ENCODE data around the gene ELL. TPM values are rescaled to one million over a fixed set of nuclear protein-coding genes. Genes with fewer than 3 reads are reported as not detected.
A peak's percentile ranks its signal among the peaks of the same experiment; 100 is the strongest.

Gene ELL
- total RNA-seq, 1 donor from 2014 or later, result 11.6 TPM

DNA sequence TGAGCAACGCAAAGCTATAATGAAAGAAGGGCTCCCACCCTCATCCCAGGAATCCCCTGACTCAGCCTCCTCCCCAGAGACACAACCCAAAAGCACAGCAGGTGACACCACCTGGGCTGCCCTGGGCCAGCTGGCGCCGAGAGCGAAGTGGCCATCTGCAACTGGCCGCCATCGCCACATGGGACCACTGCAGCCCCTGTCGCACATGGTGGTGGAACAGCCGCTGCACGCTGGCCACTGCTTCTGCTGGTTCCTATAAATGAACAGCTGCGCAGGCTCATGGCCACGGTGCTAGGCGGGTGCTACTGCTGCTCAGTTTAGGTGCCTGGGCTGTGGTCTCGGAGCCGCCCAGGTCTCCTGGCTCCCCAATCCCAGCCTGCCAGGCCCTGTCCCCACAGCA, 72.3 kb downstream of the ELL start:
- H3K27ac Mint-ChIP-seq (ENCODE audit: unreplicated experiment), result peak overlapping the region; percentile 81

DNA sequence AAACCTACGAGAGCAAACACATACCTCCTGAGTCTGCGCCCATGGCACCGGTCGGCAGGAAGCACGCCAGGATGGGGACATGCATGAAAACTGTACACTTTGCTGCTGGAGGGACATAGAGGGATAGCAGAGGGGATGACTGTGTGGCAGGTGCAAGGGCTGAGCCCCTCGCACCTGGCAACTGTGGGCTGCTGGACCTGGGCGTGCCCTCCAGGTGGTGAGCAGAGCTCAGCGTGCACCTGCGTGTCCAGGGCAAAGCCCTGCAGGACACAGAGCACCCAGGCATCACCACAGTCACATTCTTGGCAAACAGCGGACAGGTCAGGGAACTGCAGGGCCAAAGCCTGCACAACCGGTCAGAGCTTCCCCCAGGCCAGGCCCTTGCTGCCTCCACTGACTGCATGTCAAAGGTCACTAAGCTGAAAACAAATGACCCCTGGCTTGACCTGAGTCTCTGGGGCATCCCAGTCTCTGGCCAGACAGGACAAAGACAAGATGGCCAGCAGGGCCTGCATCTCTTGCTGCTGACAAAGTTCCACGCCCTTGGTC, 75.0 kb downstream of the ELL start:
- Mint-ChIP-seq H3K4me1 (ENCODE audit: low read depth, unreplicated experiment) (peaks cover 37% of the 10 kb centered on the region), H3K36me3 (ENCODE audit: unreplicated experiment) (peaks cover 5% of the 10 kb centered on the region), H3K27ac (ENCODE audit: unreplicated experiment) (peak overlapping the region; percentile 75), H3K4me3 (ENCODE audit: unreplicated experiment) (peak overlapping the region; percentile 13), H3K9me3 (ENCODE audit: unreplicated experiment) (peaks cover 14% of the 10 kb centered on the region), H3K27me3 (ENCODE audit: unreplicated experiment) (peaks cover 16% of the 10 kb centered on the region)
- TF ChIP-seq, protein P1, sequence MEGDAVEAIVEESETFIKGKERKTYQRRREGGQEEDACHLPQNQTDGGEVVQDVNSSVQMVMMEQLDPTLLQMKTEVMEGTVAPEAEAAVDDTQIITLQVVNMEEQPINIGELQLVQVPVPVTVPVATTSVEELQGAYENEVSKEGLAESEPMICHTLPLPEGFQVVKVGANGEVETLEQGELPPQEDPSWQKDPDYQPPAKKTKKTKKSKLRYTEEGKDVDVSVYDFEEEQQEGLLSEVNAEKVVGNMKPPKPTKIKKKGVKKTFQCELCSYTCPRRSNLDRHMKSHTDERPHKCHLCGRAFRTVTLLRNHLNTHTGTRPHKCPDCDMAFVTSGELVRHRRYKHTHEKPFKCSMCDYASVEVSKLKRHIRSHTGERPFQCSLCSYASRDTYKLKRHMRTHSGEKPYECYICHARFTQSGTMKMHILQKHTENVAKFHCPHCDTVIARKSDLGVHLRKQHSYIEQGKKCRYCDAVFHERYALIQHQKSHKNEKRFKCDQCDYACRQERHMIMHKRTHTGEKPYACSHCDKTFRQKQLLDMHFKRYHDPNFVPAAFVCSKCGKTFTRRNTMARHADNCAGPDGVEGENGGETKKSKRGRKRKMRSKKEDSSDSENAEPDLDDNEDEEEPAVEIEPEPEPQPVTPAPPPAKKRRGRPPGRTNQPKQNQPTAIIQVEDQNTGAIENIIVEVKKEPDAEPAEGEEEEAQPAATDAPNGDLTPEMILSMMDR (IDR thresholded peaks at IDR 0.05; ENCODE audit: partially characterized antibody, unreplicated experiment), result no peak
- no peak for DNase-seq

More for the DNA sequence above, 72.3 kb downstream of the ELL start:
- Mint-ChIP-seq H3K4me3 (ENCODE audit: unreplicated experiment) (peak overlapping the region; percentile 25), H3K9me3 (ENCODE audit: unreplicated experiment) (peaks cover 9% of the 10 kb centered on the region), H3K4me1 (ENCODE audit: low read depth, unreplicated experiment) (peaks cover 34% of the 10 kb centered on the region), H3K36me3 (ENCODE audit: unreplicated experiment) (no peaks in the 10 kb centered on the region), H3K27me3 (ENCODE audit: unreplicated experiment) (peaks cover 13% of the 10 kb centered on the region)
- DNase-seq, result peak; percentile 63
- TF ChIP-seq, protein P1 (IDR thresholded peaks at IDR 0.05; ENCODE audit: partially characterized antibody, unreplicated experiment), result no peak

DNA sequence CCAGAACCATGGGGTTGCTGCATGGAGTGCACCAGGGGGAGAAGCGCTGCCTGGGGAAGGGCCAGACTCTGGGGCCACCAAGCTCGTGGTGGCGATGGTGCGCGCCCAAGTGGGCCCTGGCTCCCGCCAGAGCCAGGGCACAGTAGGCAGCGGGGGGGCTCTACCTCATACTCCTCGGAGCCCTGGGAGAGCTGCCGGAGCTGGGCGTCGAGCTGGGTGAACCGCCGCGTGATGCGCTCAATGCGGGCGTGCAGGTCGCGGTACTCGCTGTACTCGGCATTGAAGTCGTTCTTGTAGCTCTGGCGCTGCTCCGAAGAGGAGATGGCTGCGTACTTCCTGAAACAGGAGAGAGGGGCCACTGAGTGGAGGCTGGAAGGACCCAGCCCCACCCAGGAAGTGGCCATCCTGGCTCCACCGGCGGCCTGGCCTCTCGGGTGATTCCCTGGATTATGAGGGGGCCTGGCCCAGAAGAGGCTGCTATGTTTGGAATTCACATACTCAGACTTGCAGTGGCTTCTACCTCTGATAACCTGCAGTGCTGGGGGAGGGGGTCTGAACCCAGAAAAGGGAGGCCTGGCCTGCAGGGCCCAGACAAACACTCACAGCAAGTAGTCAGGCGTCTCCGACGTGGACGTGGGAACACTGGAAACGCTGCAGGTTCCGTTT, 75.6 kb downstream of the ELL start:
- Mint-ChIP-seq H3K27ac (ENCODE audit: unreplicated experiment) (no peak overlapping the region), H3K4me1 (ENCODE audit: low read depth, unreplicated experiment) (peaks cover 36% of the 10 kb centered on the region), H3K4me3 (ENCODE audit: unreplicated experiment) (no peak overlapping the region), H3K36me3 (ENCODE audit: unreplicated experiment) (peaks cover 5% of the 10 kb centered on the region), H3K27me3 (ENCODE audit: unreplicated experiment) (peaks cover 16% of the 10 kb centered on the region), H3K9me3 (ENCODE audit: unreplicated experiment) (peaks cover 14% of the 10 kb centered on the region)
- DNase-seq, result no peak
- TF ChIP-seq, protein P1 (IDR thresholded peaks at IDR 0.05; ENCODE audit: partially characterized antibody, unreplicated experiment), result no peak

DNA sequence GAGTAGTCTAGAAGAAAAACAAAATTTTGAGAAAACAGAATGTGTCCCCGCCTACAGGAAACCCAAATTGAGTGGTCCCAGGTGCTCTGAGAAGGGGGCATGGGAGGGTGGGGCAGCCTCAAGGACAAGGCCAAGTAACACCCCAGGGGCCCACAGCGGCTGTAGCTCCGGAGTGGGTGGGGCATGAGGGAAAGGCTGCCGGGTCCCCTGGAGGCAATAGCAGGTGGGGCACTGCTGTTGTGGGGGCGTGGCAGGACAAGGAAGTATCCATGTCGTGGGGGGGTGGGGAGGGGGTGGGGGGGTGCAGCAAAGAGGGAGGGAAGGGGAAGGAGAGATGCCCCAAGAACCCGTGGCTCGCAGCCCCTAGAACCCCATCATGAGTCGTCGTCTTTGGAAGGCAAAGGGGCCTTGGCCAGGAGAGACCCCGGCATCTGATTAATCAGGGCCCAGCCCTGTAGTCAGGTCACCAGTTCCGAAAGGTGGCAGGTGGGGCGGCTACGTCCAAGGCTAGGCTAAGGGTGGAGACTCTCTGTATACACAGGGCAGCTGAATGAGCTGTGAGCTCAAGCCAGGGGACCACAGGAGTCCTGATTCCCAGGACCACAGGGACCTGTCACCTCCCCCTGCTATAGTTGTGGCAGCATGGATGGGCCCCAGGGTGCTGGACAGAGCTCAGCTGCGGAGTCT, 76.5 kb downstream of the ELL start:
- Mint-ChIP-seq H3K9me3 (ENCODE audit: unreplicated experiment) (peaks cover 12% of the 10 kb centered on the region), H3K27me3 (ENCODE audit: unreplicated experiment) (peaks cover 14% of the 10 kb centered on the region), H3K36me3 (ENCODE audit: unreplicated experiment) (peaks cover 5% of the 10 kb centered on the region), H3K4me3 (ENCODE audit: unreplicated experiment) (no peak overlapping the region), H3K27ac (ENCODE audit: unreplicated experiment) (no peak overlapping the region), H3K4me1 (ENCODE audit: low read depth, unreplicated experiment) (peaks cover 34% of the 10 kb centered on the region)
- TF ChIP-seq, protein P1 (IDR thresholded peaks at IDR 0.05; ENCODE audit: partially characterized antibody, unreplicated experiment), result no peak
- DNase-seq, result no peak

DNA sequence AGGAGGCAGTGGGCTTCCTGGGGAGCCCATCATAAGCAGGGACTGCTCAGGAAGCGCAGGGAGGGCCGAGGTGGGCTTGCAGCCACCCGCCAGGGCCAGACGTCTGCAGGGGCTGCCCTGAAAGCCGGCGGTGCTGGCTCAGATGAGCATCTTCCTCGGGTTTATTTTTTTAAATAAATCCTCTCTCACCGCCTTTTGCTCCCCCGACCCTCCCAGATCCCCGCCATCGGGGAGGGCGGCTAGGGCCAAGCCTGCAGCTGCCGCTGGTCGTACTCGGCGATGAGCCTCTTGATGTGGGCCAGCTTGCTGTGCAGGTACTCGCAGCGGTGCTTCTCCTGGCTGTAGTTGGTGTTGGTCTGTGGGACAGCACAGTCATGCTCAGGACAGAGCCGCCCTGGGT, 77.4 kb downstream of the ELL start:
- H3K27ac Mint-ChIP-seq (ENCODE audit: unreplicated experiment), result no peak overlapping the region
- DNase-seq, result peak; percentile 34
- peaks cover 12% of the 10 kb centered on the region for H3K27me3 Mint-ChIP-seq (ENCODE audit: unreplicated experiment)
- H3K4me3 Mint-ChIP-seq (ENCODE audit: unreplicated experiment), result no peak overlapping the region
- TF ChIP-seq, protein P1 (IDR thresholded peaks at IDR 0.05; ENCODE audit: partially characterized antibody, unreplicated experiment), result no peak
- H3K9me3 Mint-ChIP-seq (ENCODE audit: unreplicated experiment), result peaks cover 8% of the 10 kb centered on the region
- H3K4me1 Mint-ChIP-seq (ENCODE audit: low read depth, unreplicated experiment), result peaks cover 30% of the 10 kb centered on the region
- peaks cover 5% of the 10 kb centered on the region for H3K36me3 Mint-ChIP-seq (ENCODE audit: unreplicated experiment)

All from glutamatergic neuron (in vitro differentiated cells).